IMR-90 (cell line): ENCODE data around the gene MPPED1. TPM values are rescaled to one million over a fixed set of nuclear protein-coding genes. Genes with fewer than 3 reads are reported as not detected.

Experiments
- ATAC-seq: fragments of 200-7000 bp; cut with Tn5 transposase; 2 replicates; pipeline ENCODE4 v1.9.1; 2020; ENCODE audit warnings: low read depth, mild to moderate bottlenecking, moderate library complexity
- BruUV-seq: library from RNA; stranded (reverse); fragments of 400-500 nt; replicated peaks from 2 replicates; lab custom pipeline; 2021; lab: Mats Ljungman, UMichigan
- CTCF ChIA-PET: fragments of 300-600 bp; formaldehyde crosslinking; extraction: SDS; loops from one replicate; lab custom pipeline; 2021; ENCODE audit warnings: antibody characterized with exemption; lab: Yijun Ruan, JAX
- POLR2A ChIA-PET: fragments of 300-600 bp; sonication (Branson Sonifier 250); formaldehyde crosslinking; loops from one replicate; lab custom pipeline; 2022; ENCODE audit warnings: antibody characterized with exemption; ENCODE audit not compliant: unreplicated experiment; lab: Charles Lee
- DNase-seq: peaks from one replicate; pipeline ENCODE4 v3.0.0; 2013
- H2AFZ ChIP-seq: replicated peaks from 2 replicates; pipeline ENCODE3; 2013; ENCODE audit warnings: low read length, mild to moderate bottlenecking; ENCODE audit not compliant: poor library complexity
- H2AK5ac ChIP-seq: 2 replicates; pipeline ENCODE4 v1.6.1; 2013; ENCODE audit warnings: low read depth, low read length, inconsistent platforms
- H2AK9ac ChIP-seq: replicated peaks from 2 replicates; pipeline ENCODE3; 2013; ENCODE audit warnings: mild to moderate bottlenecking, low read depth, low read length, moderate library complexity; ENCODE audit not compliant: poor library complexity
- H2BK120ac ChIP-seq: 2 replicates; pipeline ENCODE4 v1.6.1; 2013; ENCODE audit warnings: low read depth, low read length, inconsistent platforms
- H2BK15ac ChIP-seq: 3 replicates; pipeline ENCODE4 v1.6.1; 2013; ENCODE audit warnings: low read depth, low read length, inconsistent platforms
- H2BK20ac ChIP-seq: 2 replicates; pipeline ENCODE4 v1.6.1; 2013; ENCODE audit warnings: low read depth, mild to moderate bottlenecking, inconsistent platforms, low read length, moderate library complexity
- H2BK5ac ChIP-seq: 2 replicates; pipeline ENCODE4 v1.6.1; 2013; ENCODE audit warnings: mild to moderate bottlenecking, low read depth, low read length, inconsistent platforms; ENCODE audit not compliant: poor library complexity, severe bottlenecking
- H3K14ac ChIP-seq: replicated peaks from 2 replicates; pipeline ENCODE4 v1.6.1; 2013; ENCODE audit warnings: low read depth, low read length, inconsistent platforms
- H3K18ac ChIP-seq: 2 replicates; pipeline ENCODE4 v1.6.1; 2013; ENCODE audit warnings: low read depth, low read length, control low read depth
- H3K23ac ChIP-seq: 2 replicates; pipeline ENCODE4 v1.6.1; 2013; ENCODE audit warnings: low read depth, low read length, inconsistent platforms
- H3K27ac ChIP-seq: 2 replicates; pipeline ENCODE4 v1.5.1; 2013; ENCODE audit warnings: mild to moderate bottlenecking, control low read depth, low read length; ENCODE audit not compliant: insufficient read depth
- H3K27me3 ChIP-seq: 2 replicates; pipeline ENCODE4 v1.6.1; 2013; ENCODE audit warnings: low read length; ENCODE audit not compliant: control insufficient read depth, insufficient read depth
- H3K36me3 ChIP-seq: 2 replicates; pipeline ENCODE4 v1.6.1; 2013; ENCODE audit warnings: low read length, mixed read lengths; ENCODE audit not compliant: control insufficient read depth, insufficient read depth
- H3K4ac ChIP-seq: 2 replicates; pipeline ENCODE4 v1.6.1; 2013; ENCODE audit warnings: low read depth, low read length, inconsistent platforms
- H3K4me1 ChIP-seq: 2 replicates; pipeline ENCODE4 v1.6.1; 2013; ENCODE audit warnings: low read length, mixed read lengths; ENCODE audit not compliant: control insufficient read depth, insufficient read depth
- H3K4me2 ChIP-seq: 2 replicates; pipeline ENCODE4 v1.6.1; 2013; ENCODE audit warnings: low read depth, mild to moderate bottlenecking, control low read depth, low read length, moderate library complexity
- H3K4me3 ChIP-seq: 2 replicates; pipeline ENCODE4 v1.5.1; 2013; ENCODE audit warnings: low read depth, mild to moderate bottlenecking, control low read depth, low read length, moderate library complexity; ENCODE audit not compliant: insufficient read depth
- H3K56ac ChIP-seq: 2 replicates; pipeline ENCODE4 v1.6.1; 2013; ENCODE audit warnings: low read length, inconsistent platforms; ENCODE audit not compliant: insufficient read depth; ENCODE audit errors: extremely low read depth
- H3K79me1 ChIP-seq, 2 experiments: 2 replicates each; pipeline ENCODE4 v1.6.1; 2013; ENCODE audit warnings: low read length in 2 of 2, inconsistent platforms in 1 of 2, low read depth in 1 of 2
- H3K9ac ChIP-seq: 2 replicates; pipeline ENCODE4 v1.6.1; 2013; ENCODE audit warnings: low read depth, low read length, control low read depth
- H3K9me1 ChIP-seq: 2 replicates; pipeline ENCODE4 v1.6.1; 2013; ENCODE audit warnings: low read length, inconsistent platforms; ENCODE audit not compliant: insufficient read depth
- H3K9me3 ChIP-seq: 2 replicates; pipeline ENCODE4 v1.6.1; 2013; ENCODE audit warnings: low read length; ENCODE audit not compliant: control insufficient read depth, insufficient read depth
- H4K20me1 ChIP-seq: 2 replicates; pipeline ENCODE4 v1.6.1; 2013; ENCODE audit warnings: low read length, inconsistent platforms; ENCODE audit not compliant: insufficient read depth
- H4K5ac ChIP-seq: 2 replicates; pipeline ENCODE4 v1.6.1; 2013; ENCODE audit warnings: mild to moderate bottlenecking, low read depth, low read length, control low read depth
- H4K8ac ChIP-seq, 2 experiments: 2 replicates each; pipeline ENCODE4 v1.6.1; 2013; ENCODE audit warnings: low read depth in 2 of 2, low read length in 2 of 2, control low read depth in 1 of 2, inconsistent platforms in 1 of 2
- H4K91ac ChIP-seq: 2 replicates; pipeline ENCODE4 v1.6.1; 2013; ENCODE audit warnings: low read depth, low read length, inconsistent platforms; ENCODE audit not compliant: insufficient read depth
- CEBPB ChIP-seq: IDR thresholded peaks from 2 replicates; pipeline ENCODE4 v1.6.1; 2012; ENCODE audit warnings: low read depth, low read length, improper control_type of control experiment
- CHD1 ChIP-seq: IDR thresholded peaks from 2 replicates; pipeline ENCODE4 v1.6.1; 2012; ENCODE audit warnings: low read depth, low read length, improper control_type of control experiment
- FOS ChIP-seq: fragments of 150-350 bp; IDR thresholded peaks from 2 replicates; pipeline ENCODE4 v1.6.1; 2016; ENCODE audit warnings: low read depth, low read length
- MXI1 ChIP-seq: IDR thresholded peaks from 2 replicates; pipeline ENCODE4 v1.6.1; 2012; ENCODE audit warnings: low read depth, mild to moderate bottlenecking, low read length, moderate library complexity, borderline replicate concordance
- NFE2L2 ChIP-seq: fragments of 150-350 bp; IDR thresholded peaks from 2 replicates; pipeline ENCODE4 v1.6.1; 2016; ENCODE audit warnings: low read depth, mild to moderate bottlenecking, low read length
- POLR2A ChIP-seq: IDR thresholded peaks from 2 replicates; pipeline ENCODE4 v1.6.1; 2012; ENCODE audit warnings: mild to moderate bottlenecking, low read depth, low read length
- RAD21 ChIP-seq: IDR thresholded peaks from 2 replicates; pipeline ENCODE4 v1.6.1; 2012; ENCODE audit warnings: low read length, improper control_type of control experiment
- RCOR1 ChIP-seq: IDR thresholded peaks from 2 replicates; pipeline ENCODE4 v1.6.1; 2012; ENCODE audit warnings: mild to moderate bottlenecking, low read length, improper control_type of control experiment; ENCODE audit not compliant: insufficient replicate concordance
- WGBS, 2 experiments: methylation state at CpG; one replicate each; pipeline versions ENCODE4 v1.1.5 to v1.1.7; 2013; ENCODE audit warnings: missing lambda C conversion rate in 2 of 2; ENCODE audit not compliant: insufficient read length in 1 of 2; ENCODE audit errors: extremely low coverage in 2 of 2; 5-methylcytosine and 5-hydroxymethylcytosine counted together
- dilution Hi-C: fragments of 300-500 bp; cut with HindIII; formaldehyde crosslinking; loops from one replicate; pipeline ENCODE4 v1.14.3; 2018; ENCODE audit warnings: low sequenced_read_pairs; ENCODE audit not compliant: unreplicated experiment
- in situ Hi-C: fragments of 300-500 bp; cut with MboI; formaldehyde crosslinking; loops from 3 replicates; pipeline ENCODE4 v1.14.3; 2019; ENCODE audit warnings: low sequenced_read_pairs, inconsistent platforms, mixed read lengths
- intact Hi-C: fragments of 100-400 bp; cut with micrococcal nuclease; formaldehyde crosslinking; loops from 2 replicates; pipeline ENCODE4 v1.10.0; 2022
- polyA plus RNA-seq, 3 experiments: library from polyadenylated mRNA; depleted of rRNA; stranded (reverse); fragments of >200 nt; gene quantifications; 2 replicates each; pipeline ENCODE4 v1.2.3, GENCODE V29; 2012; ENCODE audit warnings: low replicate concordance in 1 of 3
- total RNA-seq: library from RNA; depleted of rRNA; stranded (reverse); fragments of >200 nt; gene quantifications from 2 replicates; pipeline ENCODE4 v1.2.3, GENCODE V29; 2012
- TF ChIP-seq, protein P1 (sequence below): fragments of 150-350 bp; IDR thresholded peaks from 2 replicates; pipeline ENCODE4 v1.6.1; 2017; ENCODE audit warnings: mild to moderate bottlenecking, antibody characterized with exemption, low read length, low read depth
- TF ChIP-seq, protein P2 (sequence below): conservative IDR thresholded peaks from 2 replicates; pipeline ENCODE4 v1.5.1; 2012; ENCODE audit warnings: mild to moderate bottlenecking, low read depth, low read length, improper control_type of control experiment

MPPED1 gene
- total and polyA plus RNA-seq, 2 of the 4 experiments (the other 2 are of a cell fraction): not detected

DNA sequence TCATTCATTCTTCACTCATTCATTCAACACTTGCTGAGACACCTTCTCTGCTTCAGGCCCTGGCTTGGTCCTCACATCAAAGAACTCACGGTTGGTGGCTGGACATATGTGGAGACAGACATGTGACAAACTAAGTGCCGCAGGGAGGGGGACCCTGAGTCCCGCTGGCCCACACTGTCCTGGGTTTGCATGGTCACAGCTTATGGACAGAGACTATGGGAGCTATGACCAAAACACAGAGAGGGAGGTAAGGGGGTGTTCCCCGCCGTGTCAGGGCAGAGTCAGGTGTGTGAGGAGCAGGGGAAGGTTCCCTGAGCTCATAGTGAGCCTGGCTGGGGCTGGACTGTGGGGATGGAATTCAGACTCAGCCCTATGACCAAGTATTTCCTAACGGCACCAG, 123.1 kb downstream of the MPPED1 start:
- H2BK5ac ChIP-seq: no peak overlapping the region
- no peak overlapping the region for H3K4me3 ChIP-seq
- H3K4me1 ChIP-seq: no peaks in the 10 kb centered on the region
- ATAC-seq: no peak
- no peaks in the 10 kb centered on the region for H3K9me1 ChIP-seq
- H2BK15ac ChIP-seq: no peak overlapping the region
- no peak overlapping the region for H2BK20ac ChIP-seq
- H3K4ac ChIP-seq: no peak overlapping the region
- no peak for DNase-seq
- H2AK5ac ChIP-seq: no peak overlapping the region
- no CpG with 5 or more reads among the region's 6 CpGs for WGBS, 2 experiments
- H4K20me1 ChIP-seq: no peaks in the 10 kb centered on the region
- no peaks in the 10 kb centered on the region for H3K27me3 ChIP-seq
- ChIA-PET POLR2A (no interaction called here), CTCF (no interaction called here)
- H4K8ac ChIP-seq: no peak overlapping the region
- no peak overlapping the region for H3K4me2 ChIP-seq
- no peaks in the 10 kb centered on the region for H3K36me3 ChIP-seq
- H4K91ac ChIP-seq: no peak overlapping the region
- H2AFZ ChIP-seq: no peak overlapping the region
- H3K79me1 ChIP-seq: no peaks in the 10 kb centered on the region
- H2AK9ac ChIP-seq: no peak overlapping the region
- H4K5ac ChIP-seq: no peak overlapping the region
- in situ Hi-C loops: no loop called here
- no peak overlapping the region for H3K14ac ChIP-seq
- no peak overlapping the region for H3K27ac ChIP-seq
- no peak overlapping the region for H3K9ac ChIP-seq
- TF ChIP-seq FOS: no peak
- TF ChIP-seq, protein P1, sequence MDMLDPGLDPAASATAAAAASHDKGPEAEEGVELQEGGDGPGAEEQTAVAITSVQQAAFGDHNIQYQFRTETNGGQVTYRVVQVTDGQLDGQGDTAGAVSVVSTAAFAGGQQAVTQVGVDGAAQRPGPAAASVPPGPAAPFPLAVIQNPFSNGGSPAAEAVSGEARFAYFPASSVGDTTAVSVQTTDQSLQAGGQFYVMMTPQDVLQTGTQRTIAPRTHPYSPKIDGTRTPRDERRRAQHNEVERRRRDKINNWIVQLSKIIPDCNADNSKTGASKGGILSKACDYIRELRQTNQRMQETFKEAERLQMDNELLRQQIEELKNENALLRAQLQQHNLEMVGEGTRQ: no peak
- TF ChIP-seq POLR2A: no peak
- TF ChIP-seq MXI1: no peak
- TF ChIP-seq NFE2L2: no peak
- TF ChIP-seq, protein P2, sequence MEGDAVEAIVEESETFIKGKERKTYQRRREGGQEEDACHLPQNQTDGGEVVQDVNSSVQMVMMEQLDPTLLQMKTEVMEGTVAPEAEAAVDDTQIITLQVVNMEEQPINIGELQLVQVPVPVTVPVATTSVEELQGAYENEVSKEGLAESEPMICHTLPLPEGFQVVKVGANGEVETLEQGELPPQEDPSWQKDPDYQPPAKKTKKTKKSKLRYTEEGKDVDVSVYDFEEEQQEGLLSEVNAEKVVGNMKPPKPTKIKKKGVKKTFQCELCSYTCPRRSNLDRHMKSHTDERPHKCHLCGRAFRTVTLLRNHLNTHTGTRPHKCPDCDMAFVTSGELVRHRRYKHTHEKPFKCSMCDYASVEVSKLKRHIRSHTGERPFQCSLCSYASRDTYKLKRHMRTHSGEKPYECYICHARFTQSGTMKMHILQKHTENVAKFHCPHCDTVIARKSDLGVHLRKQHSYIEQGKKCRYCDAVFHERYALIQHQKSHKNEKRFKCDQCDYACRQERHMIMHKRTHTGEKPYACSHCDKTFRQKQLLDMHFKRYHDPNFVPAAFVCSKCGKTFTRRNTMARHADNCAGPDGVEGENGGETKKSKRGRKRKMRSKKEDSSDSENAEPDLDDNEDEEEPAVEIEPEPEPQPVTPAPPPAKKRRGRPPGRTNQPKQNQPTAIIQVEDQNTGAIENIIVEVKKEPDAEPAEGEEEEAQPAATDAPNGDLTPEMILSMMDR: no peak
- no peak for TF ChIP-seq CEBPB
- TF ChIP-seq RAD21: no peak
- no peak for TF ChIP-seq RCOR1
- TF ChIP-seq CHD1: no peak
- intact Hi-C loops: no loop called here
- no TSS peak for BruUV-seq
- no peak overlapping the region for H2BK120ac ChIP-seq
- no peaks in the 10 kb centered on the region for H3K9me3 ChIP-seq
- H3K56ac ChIP-seq: no peak overlapping the region
- H3K23ac ChIP-seq: no peak overlapping the region
- dilution Hi-C loops: no loop called here
- no peak overlapping the region for H3K18ac ChIP-seq
